Fibroblast of the aortic adventitia (primary cell): ENCODE data around the gene PHTF1. TPM values are rescaled to one million over a fixed set of nuclear protein-coding genes. Genes with fewer than 3 reads are reported as not detected.
"Not testable (repeated sequence)": the region's sequence is repeated elsewhere in the genome, so short reads cannot be mapped to it uniquely, and the experiment has no call there.

Experiments
- DNase-seq: peaks from one replicate; pipeline ENCODE4 v3.0.0-alpha.2; 2010; ENCODE audit warnings: low read depth
- H3K4me3 ChIP-seq: 2 replicates; pipeline ENCODE4 v1.5.1; 2011; ENCODE audit warnings: low read depth, mild to moderate bottlenecking, control low read depth, low read length, moderate library complexity
- CTCF ChIP-seq: IDR thresholded peaks from 2 replicates; pipeline ENCODE4 v1.5.1; 2011; ENCODE audit warnings: mild to moderate bottlenecking, low read length, control low read depth, inconsistent platforms; ENCODE audit not compliant: insufficient read depth
- total RNA-seq: library from RNA; depleted of rRNA; stranded (reverse); fragments of >200 nt; gene quantifications from 2 replicates; pipeline ENCODE4 v1.2.3, GENCODE V29; 2012; ENCODE audit warnings: low replicate concordance

Gene PHTF1
- total RNA-seq, 1 donor = 36.3 TPM

- TF ChIP-seq CTCF = no peak
- no peak for DNase-seq
- H3K4me3 ChIP-seq = no peak overlapping the region
Measured at GRCh38 chr1:113763661-113764060, 4.4 kb upstream of the PHTF1 start.

- H3K4me3 ChIP-seq = no peak overlapping the region
- no peak for TF ChIP-seq CTCF
- DNase-seq = no peak
Measured at GRCh38 chr1:113761937-113762336, 2.7 kb upstream of the PHTF1 start.

- TF ChIP-seq CTCF = no peak
- H3K4me3 ChIP-seq = peak overlapping the region; percentile 90
- DNase-seq = no peak
Measured at GRCh38 chr1:113760102-113761080, 1.1 kb upstream of the PHTF1 start.

GRCh38 chr1:113758631-113759332 lies 504 bp downstream of the PHTF1 start:
- no peak for TF ChIP-seq CTCF
- DNase-seq = peak; percentile 44
- peak overlapping the region; percentile 90 for H3K4me3 ChIP-seq

- no peak for DNase-seq
- TF ChIP-seq CTCF = no peak
- H3K4me3 ChIP-seq = no peak overlapping the region
Measured at GRCh38 chr1:113756461-113756860, 2.8 kb downstream of the PHTF1 start.

- H3K4me3 ChIP-seq = not testable (repeated sequence)
Measured at GRCh38 chr1:113753333-113753732, 6.0 kb downstream of the PHTF1 start.

GRCh38 chr1:113751516-113751915 lies 7.8 kb downstream of the PHTF1 start:
- H3K4me3 ChIP-seq = no peak overlapping the region
- no peak for TF ChIP-seq CTCF
- no peak for DNase-seq

More at GRCh38 chr1:113753333-113753732, 6.0 kb downstream of the PHTF1 start:
- not testable (repeated sequence) for DNase-seq
